Fibroblast of the conjunctiva (primary cell): ENCODE measurements around the gene CTNNA3.
"Not testable (repeated sequence)": the region's sequence is repeated elsewhere in the genome, so short reads cannot be mapped to it uniquely, and the experiment has no call there.

ENCODE experiments used
- DNase-seq: peaks from one replicate; pipeline ENCODE4 v3.0.0-alpha.2; 2010; ENCODE audit warnings: low read depth

Gene CTNNA3

GRCh38 chr10:67696029-67696428 lies at the start of gene CTNNA3:
TSS of gene CTNNA3 (minus strand) at chr10:67696195.
- DNase-seq = no peak

GRCh38 chr10:67735430-67735829 lies 39.4 kb upstream of the CTNNA3 start:
- no peak for DNase-seq

- DNase-seq = no peak
These were observed 37.5 kb upstream of the CTNNA3 start for GRCh38 chr10:67733511-67733910.

GRCh38 chr10:67725567-67725966 lies 29.6 kb upstream of the CTNNA3 start:
- DNase-seq = no peak

- no peak for DNase-seq
These were observed 27.6 kb upstream of the CTNNA3 start for GRCh38 chr10:67723601-67724000.

- no peak for DNase-seq
These were observed 26.1 kb upstream of the CTNNA3 start for GRCh38 chr10:67722113-67722512.

GRCh38 chr10:67716455-67716854 lies 20.5 kb upstream of the CTNNA3 start:
- not testable (repeated sequence) for DNase-seq

GRCh38 chr10:67705921-67706320 lies 9.9 kb upstream of the CTNNA3 start:
- no peak for DNase-seq

- DNase-seq = not testable (repeated sequence)
These were observed 3.7 kb upstream of the CTNNA3 start for GRCh38 chr10:67699613-67700270.

GRCh38 chr10:67698164-67698563 lies 2.2 kb upstream of the CTNNA3 start:
- no peak for DNase-seq

- peak; percentile 38 for DNase-seq
These were observed 1.7 kb upstream of the CTNNA3 start for GRCh38 chr10:67697724-67698131.

- DNase-seq = no peak
These were observed 684 bp upstream of the CTNNA3 start for GRCh38 chr10:67696679-67697078.

- no peak for DNase-seq
These were observed 440 bp downstream of the CTNNA3 start for GRCh38 chr10:67695555-67695954.

- DNase-seq = not testable (repeated sequence)
These were observed 4.1 kb downstream of the CTNNA3 start for GRCh38 chr10:67691861-67692260.

GRCh38 chr10:67690540-67690939 lies 5.5 kb downstream of the CTNNA3 start:
- not testable (repeated sequence) for DNase-seq

- not testable (repeated sequence) for DNase-seq
These were observed 11.9 kb downstream of the CTNNA3 start for GRCh38 chr10:67684140-67684539.

GRCh38 chr10:67678335-67678974 lies 17.5 kb downstream of the CTNNA3 start:
- DNase-seq = no peak

- DNase-seq = no peak
These were observed 19.7 kb downstream of the CTNNA3 start for GRCh38 chr10:67676208-67676825.

- no peak for DNase-seq
These were observed 25.6 kb downstream of the CTNNA3 start for GRCh38 chr10:67670401-67670800.

- DNase-seq = no peak
These were observed 26.0 kb downstream of the CTNNA3 start for GRCh38 chr10:67669978-67670377.

- no peak for DNase-seq
These were observed 27.5 kb downstream of the CTNNA3 start for GRCh38 chr10:67668448-67668847.

GRCh38 chr10:67667035-67667425 lies 29.0 kb downstream of the CTNNA3 start:
- DNase-seq = no peak

- DNase-seq = peak; percentile 27
These were observed 29.5 kb downstream of the CTNNA3 start for GRCh38 chr10:67666416-67667034.
